Nephron progenitor cell (in vitro differentiated cells): Measurements from ENCODE around the gene FARP2.
"Not testable (repeated sequence)": the region's sequence is repeated elsewhere in the genome, so short reads cannot be mapped to it uniquely, and the experiment has no call there.

ENCODE experiments used
- DNase-seq: peaks from one replicate; pipeline ENCODE4 v3.0.0; 2021
- H3K27ac Mint-ChIP-seq: 2 replicates; pipeline ENCODE4 v1.8.0; 2021; ENCODE audit warnings: mild to moderate bottlenecking, moderate library complexity, mixed read lengths
- H3K27me3 Mint-ChIP-seq: 2 replicates; pipeline ENCODE4 v1.8.0; 2021; ENCODE audit warnings: mild to moderate bottlenecking, low read depth, mixed read lengths; ENCODE audit not compliant: poor library complexity
- H3K36me3 Mint-ChIP-seq: 2 replicates; pipeline ENCODE4 v1.8.0; 2021; ENCODE audit warnings: low read depth, mixed read lengths
- H3K4me1 Mint-ChIP-seq: 2 replicates; pipeline ENCODE4 v1.8.0; 2021; ENCODE audit warnings: mixed read lengths
- H3K4me3 Mint-ChIP-seq: 2 replicates; pipeline ENCODE4 v1.8.0; 2021; ENCODE audit warnings: mild to moderate bottlenecking, moderate library complexity, mixed read lengths
- H3K9me3 Mint-ChIP-seq: 2 replicates; pipeline ENCODE4 v1.8.0; 2021; ENCODE audit warnings: mild to moderate bottlenecking, moderate library complexity, mixed read lengths
- CTCF ChIP-seq: fragments of 200-600 bp; sonication (generic); IDR thresholded peaks from 2 replicates; pipeline ENCODE4 v1.5.0; 2021; ENCODE audit warnings: antibody characterized with exemption

Gene FARP2

GRCh38 chr2:241376808-241377207 lies 20.7 kb downstream of the FARP2 start:
- H3K27me3 Mint-ChIP-seq, result peaks cover 2% of the 10 kb centered on the region

GRCh38 chr2:241378816-241379215 lies 22.7 kb downstream of the FARP2 start:
- no peak for DNase-seq
- no peaks in the 10 kb centered on the region for H3K4me1 Mint-ChIP-seq
- H3K36me3 Mint-ChIP-seq, result peaks cover 42% of the 10 kb centered on the region
- H3K9me3 Mint-ChIP-seq, result no peaks in the 10 kb centered on the region
- H3K27me3 Mint-ChIP-seq, result peaks cover 2% of the 10 kb centered on the region
- no peak for TF ChIP-seq CTCF
- no peak overlapping the region for H3K4me3 Mint-ChIP-seq
- no peak overlapping the region for H3K27ac Mint-ChIP-seq

More at GRCh38 chr2:241376808-241377207, 20.7 kb downstream of the FARP2 start:
- Mint-ChIP-seq H3K4me1 (peaks cover 11% of the 10 kb centered on the region), H3K9me3 (no peaks in the 10 kb centered on the region), H3K36me3 (peaks cover 34% of the 10 kb centered on the region), H3K4me3 (no peak overlapping the region), H3K27ac (no peak overlapping the region)
- no peak for TF ChIP-seq CTCF
- no peak for DNase-seq

- Mint-ChIP-seq H3K4me3 (no peak overlapping the region), H3K36me3 (peaks cover 34% of the 10 kb centered on the region), H3K9me3 (no peaks in the 10 kb centered on the region), H3K27me3 (peaks cover 2% of the 10 kb centered on the region), H3K4me1 (no peaks in the 10 kb centered on the region), H3K27ac (no peak overlapping the region)
- DNase-seq, result no peak
- no peak for TF ChIP-seq CTCF
Measured at GRCh38 chr2:241379481-241380480, 23.7 kb downstream of the FARP2 start.

GRCh38 chr2:241381872-241382271 lies 25.8 kb downstream of the FARP2 start:
- no peak overlapping the region for H3K4me3 Mint-ChIP-seq
- DNase-seq, result no peak

GRCh38 chr2:241385450-241385849 lies 29.4 kb downstream of the FARP2 start:
- not testable (repeated sequence) for H3K4me3 Mint-ChIP-seq, DNase-seq, H3K9me3 Mint-ChIP-seq, H3K4me1 Mint-ChIP-seq, H3K27me3 Mint-ChIP-seq, H3K27ac Mint-ChIP-seq
- peaks cover 50% of the 10 kb centered on the region for H3K36me3 Mint-ChIP-seq

More at GRCh38 chr2:241381872-241382271, 25.8 kb downstream of the FARP2 start:
- no peak for TF ChIP-seq CTCF
- peaks cover 2% of the 10 kb centered on the region for H3K27me3 Mint-ChIP-seq
- H3K36me3 Mint-ChIP-seq, result peaks cover 24% of the 10 kb centered on the region
- H3K9me3 Mint-ChIP-seq, result no peaks in the 10 kb centered on the region
- H3K4me1 Mint-ChIP-seq, result no peaks in the 10 kb centered on the region
- no peak overlapping the region for H3K27ac Mint-ChIP-seq

GRCh38 chr2:241386519-241386918 lies 30.4 kb downstream of the FARP2 start:
- TF ChIP-seq CTCF, result no peak
- DNase-seq, result no peak
- no peak overlapping the region for H3K4me3 Mint-ChIP-seq
- no peaks in the 10 kb centered on the region for H3K27me3 Mint-ChIP-seq
- peaks cover 6% of the 10 kb centered on the region for H3K9me3 Mint-ChIP-seq
- H3K36me3 Mint-ChIP-seq, result peaks cover 50% of the 10 kb centered on the region
- H3K27ac Mint-ChIP-seq, result no peak overlapping the region
- no peaks in the 10 kb centered on the region for H3K4me1 Mint-ChIP-seq
